ENCODE measurements around the gene DHX34.
"Not testable (repeated sequence)": the region's sequence is repeated elsewhere in the genome, so short reads cannot be mapped to it uniquely, and the experiment has no call there.

Gene DHX34, protein sequence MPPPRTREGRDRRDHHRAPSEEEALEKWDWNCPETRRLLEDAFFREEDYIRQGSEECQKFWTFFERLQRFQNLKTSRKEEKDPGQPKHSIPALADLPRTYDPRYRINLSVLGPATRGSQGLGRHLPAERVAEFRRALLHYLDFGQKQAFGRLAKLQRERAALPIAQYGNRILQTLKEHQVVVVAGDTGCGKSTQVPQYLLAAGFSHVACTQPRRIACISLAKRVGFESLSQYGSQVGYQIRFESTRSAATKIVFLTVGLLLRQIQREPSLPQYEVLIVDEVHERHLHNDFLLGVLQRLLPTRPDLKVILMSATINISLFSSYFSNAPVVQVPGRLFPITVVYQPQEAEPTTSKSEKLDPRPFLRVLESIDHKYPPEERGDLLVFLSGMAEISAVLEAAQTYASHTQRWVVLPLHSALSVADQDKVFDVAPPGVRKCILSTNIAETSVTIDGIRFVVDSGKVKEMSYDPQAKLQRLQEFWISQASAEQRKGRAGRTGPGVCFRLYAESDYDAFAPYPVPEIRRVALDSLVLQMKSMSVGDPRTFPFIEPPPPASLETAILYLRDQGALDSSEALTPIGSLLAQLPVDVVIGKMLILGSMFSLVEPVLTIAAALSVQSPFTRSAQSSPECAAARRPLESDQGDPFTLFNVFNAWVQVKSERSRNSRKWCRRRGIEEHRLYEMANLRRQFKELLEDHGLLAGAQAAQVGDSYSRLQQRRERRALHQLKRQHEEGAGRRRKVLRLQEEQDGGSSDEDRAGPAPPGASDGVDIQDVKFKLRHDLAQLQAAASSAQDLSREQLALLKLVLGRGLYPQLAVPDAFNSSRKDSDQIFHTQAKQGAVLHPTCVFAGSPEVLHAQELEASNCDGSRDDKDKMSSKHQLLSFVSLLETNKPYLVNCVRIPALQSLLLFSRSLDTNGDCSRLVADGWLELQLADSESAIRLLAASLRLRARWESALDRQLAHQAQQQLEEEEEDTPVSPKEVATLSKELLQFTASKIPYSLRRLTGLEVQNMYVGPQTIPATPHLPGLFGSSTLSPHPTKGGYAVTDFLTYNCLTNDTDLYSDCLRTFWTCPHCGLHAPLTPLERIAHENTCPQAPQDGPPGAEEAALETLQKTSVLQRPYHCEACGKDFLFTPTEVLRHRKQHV

DNA sequence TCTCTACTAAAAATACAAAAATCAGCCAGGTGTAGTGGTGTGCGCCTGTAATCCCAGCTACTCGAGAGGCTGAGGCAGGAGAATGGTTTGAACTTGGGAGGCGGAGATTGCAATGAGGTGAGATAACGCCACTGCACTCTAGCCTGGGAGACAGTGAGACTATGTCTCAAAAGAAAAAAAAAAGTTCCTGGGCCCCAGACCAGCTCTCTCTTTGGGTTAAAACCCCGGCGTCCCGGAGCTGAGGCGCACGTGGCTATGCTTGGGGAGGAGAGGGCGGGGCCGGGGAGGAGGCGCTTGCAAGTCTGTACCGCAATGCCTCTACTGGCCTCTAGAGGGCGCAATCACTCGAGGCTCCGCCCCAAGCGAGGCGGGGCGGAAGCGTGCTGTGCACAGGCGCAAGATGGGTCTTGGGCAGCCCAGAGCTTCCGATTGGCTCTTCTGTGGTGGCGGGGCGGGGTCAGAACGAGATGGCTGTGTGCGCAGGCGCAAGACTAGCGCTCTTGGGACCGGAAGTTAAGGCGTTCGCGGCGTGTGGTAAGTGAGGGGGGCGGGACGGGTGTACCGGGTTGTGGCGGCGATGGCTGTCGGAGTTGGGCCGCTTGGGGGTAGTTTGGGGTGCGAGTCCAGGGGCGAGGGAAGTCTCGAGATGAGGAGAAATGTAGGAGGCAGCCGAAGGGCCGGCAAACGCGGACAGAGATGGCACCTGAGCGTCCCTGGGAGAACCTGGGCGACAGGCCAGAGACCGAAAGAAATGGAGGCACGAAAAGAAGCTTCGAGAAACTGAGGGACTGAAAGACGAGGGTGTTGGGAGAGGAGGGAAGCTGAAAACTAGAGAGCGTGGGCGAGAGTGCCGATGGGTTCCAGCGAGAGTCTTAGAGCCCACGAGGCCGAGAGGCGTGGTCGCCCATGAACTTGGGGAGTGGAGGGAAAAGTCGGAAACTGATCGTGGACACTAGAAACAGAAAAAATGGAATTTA, at the start of gene DHX34:
TSS of gene DHX34 (plus strand) at position 497 of the 977 bp plus-strand sequence. CDS start 3,716 bp downstream, outside the sequence.
- peak; percentile 99 for DNase-seq (ENCODE audit: low read depth)

DNA sequence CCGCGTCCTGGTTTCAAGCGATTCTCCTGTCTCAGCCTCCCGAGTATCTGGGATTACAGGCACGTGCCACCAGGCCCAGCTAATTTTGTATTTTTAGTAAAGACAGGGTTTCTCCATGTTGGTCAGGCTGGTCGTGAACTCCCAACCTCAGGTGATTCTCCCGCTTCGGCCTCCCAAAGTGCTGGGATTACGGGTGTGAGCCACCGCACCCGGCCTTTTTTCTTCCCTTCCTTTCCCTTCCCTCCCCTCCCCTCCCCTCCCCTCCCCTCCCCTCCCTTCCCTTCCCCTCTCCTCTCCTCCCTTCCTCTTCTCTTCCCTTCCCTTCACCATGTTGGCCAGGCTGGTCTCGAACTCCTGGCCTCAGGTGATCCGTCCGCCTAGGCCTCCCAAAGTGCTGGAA, 48.2 kb upstream of the DHX34 start:
- not testable (repeated sequence) for DNase-seq (ENCODE audit: low read depth)

DNA sequence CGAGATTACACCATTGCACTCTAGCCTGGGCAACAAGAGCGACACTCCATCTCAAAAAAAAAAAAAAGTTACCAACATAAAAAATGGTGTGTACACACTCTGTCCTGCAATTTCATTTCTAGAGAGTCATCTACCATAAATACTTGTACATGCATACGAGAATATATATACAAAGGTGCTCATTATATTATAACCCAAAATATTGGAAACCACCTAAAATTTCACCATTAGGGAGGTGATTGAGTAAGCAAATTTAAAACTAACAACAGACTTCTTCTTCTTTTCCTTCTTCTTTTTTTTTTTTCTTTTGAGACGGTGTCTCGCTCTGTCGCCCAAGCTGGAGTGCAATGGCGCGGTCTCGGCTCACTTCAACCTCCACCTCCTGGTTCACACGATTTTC, 46.9 kb upstream of the DHX34 start:
- no peak for DNase-seq (ENCODE audit: low read depth)

DNA sequence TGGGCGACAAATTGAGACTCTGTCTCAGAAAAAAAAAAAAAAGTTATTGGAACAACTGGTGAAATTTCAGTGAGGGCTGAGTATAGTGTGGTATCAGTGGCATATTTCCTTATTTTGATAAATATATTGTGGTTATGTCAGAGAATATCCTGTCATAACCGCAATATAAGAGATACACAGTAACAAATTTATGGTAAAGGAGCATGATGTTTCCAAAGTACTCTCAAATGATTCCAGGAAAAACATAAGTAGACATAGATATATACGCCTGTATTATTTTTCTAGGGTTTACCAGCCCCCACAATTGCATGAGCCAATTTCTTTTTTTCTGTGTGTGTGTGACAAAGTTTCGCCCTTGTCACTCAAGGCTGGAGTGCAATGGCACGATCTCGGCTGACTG, 45.1 kb upstream of the DHX34 start:
- DNase-seq (ENCODE audit: low read depth) = no peak

DNA sequence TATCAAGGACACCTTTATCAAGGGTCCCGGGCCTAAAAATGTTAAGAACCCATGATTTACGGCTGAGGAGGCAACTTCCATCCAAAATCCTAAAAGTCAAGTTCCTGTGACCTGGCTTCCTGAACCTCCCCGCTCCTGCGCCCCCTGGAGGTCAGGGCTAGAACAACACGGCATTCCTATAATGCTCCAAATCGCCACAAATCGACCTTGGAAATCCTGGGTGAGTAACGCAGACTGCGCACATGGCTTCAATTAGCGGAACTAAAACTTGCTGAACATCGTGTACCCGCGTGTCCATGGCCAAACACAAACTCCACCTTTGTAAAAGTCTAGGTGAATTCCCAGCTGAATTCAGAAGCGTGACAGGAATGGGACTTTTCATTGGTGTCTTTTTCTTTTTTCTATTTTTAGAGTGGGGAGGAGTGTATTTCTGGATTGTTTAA, 43.8 kb upstream of the DHX34 start:
- DNase-seq (ENCODE audit: low read depth) = peak; percentile 94

DNA sequence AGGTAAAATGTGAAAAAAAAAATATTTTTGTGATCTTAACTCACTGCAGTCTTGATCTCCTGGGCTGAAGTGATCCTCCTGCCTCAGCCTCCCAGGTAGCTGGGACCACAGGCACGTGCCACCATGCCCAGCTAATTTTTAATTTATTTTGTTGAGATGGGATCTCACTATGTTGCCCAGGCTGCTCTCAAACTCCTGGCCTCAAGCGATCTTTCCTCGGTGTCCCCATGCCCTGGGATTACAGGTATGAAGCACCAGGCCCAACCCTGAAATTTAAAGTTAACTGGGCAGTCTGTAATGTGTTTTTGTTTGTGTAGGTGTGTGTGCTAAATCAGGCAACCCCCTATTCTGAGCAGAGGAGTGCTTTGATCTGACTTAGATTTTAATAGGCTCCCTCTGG, 42.8 kb upstream of the DHX34 start:
- no peak for DNase-seq (ENCODE audit: low read depth)

DNA sequence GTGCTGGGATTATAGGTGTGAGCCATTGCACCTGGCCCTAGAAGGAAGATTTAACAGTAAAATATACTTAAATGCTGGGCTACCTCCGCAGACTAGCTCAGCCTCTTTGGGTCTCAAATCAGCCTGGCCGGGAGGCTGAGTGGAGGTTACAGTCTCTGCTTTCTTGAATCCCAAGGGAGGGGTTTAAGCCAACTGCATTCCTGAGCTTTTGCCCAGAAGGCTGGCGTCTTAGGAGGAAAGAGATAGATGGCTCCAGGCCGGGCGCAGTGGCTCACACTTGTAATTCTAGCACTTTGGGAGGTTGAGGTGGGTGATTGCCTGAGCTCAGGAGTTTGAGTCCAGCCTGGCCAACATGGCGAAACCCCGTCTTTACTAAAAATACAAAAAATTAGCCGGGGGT, 40.1 kb upstream of the DHX34 start:
- no peak for DNase-seq (ENCODE audit: low read depth)

DNA sequence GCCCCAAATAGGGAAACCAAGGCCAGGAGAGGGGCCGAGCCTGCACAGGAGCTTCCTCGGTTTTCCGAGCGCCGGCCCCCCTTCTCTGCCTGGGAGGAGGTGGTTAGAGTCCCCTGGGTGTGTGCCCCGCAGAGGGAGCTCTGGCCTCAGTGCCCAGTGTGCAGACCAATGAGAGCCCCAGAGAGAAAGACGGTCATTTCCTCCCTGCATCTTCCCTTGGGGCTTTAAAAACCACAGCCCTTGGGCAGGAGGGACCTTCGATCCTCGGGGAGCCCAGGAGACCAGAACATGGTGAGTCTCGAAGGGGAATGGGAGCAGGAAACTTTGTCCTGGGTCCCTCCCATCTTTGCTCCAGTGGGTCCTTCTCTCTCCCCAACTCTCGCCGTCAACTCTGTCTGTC, 39.5 kb upstream of the DHX34 start, which contains the start of gene C5AR1:
TSS of gene C5AR1 (plus strand) at position 254 of the 400 bp plus-strand sequence. CDS start at position 289, 35 bp downstream.
- DNase-seq (ENCODE audit: low read depth) = no peak

DNA sequence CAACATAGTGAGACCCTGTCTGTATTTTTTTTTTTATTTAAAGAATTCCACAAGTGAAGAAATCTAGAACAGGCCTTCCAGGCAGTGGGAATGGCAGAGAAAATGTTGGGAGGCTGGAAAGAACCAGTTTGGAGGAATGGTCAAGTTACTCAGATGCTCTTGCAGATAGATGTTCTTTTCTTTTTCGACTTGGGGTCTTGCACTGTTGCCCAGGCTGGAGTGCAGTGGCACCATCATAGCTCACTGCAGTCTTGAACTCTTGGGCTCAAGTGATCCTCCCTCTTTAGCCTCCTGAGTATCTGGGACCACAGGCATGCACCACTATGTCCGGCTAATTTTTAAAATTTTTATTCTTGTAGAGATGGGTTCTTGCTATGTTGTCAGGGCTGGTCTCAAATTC, 38.8 kb upstream of the DHX34 start:
- DNase-seq (ENCODE audit: low read depth) = no peak

DNA sequence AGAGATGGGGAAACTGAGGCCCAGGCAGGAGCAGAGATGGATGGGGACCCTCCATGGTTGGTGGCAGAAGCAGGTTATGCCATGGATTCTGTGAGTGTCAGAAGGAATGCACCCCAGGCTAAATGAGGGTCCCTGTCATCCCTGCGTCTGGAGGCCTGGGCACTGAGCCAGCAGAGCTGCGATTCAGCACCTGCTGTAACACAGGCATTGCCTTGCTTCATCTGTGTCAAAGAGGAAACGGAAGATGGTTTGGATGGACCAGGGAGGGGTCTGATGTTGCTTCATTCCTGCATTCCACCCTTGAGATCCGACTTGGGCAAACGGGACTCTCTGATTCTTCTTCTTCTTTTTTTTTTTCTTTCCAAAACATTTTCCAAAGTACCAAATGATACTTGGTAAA, 38.3 kb upstream of the DHX34 start:
- peak; percentile 46 for DNase-seq (ENCODE audit: low read depth)

DNA sequence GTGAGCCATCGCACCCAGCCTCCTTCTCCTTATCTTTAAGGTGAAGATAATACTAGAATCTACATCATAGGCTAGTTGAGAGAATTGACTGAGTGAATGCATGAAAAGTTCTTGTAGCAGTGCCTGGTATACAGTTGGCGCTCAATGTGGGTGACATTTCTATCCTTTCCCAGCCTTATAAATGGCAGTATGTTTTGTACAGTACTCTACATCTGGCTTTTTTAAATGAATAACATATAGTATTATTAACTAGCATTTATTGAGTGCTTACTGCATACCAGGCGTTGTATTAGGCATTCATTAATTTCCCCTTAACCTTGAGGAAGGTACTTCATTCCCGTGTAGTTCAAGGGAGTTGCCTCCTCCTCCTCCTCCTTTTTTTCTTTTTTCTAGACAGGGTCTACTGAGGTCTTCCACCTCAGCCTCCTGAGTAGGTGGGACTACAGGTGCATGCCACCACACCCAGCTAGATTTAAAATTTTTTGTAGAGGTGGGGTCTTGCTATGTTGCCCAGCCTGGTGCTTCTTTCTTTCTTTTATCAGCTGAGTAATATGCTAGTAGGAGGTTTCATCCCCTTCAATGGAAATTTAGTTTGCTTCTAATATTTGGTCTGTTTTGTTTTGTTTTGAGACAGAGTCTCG, 36.6 kb upstream of the DHX34 start:
- DNase-seq (ENCODE audit: low read depth) = no peak

DNA sequence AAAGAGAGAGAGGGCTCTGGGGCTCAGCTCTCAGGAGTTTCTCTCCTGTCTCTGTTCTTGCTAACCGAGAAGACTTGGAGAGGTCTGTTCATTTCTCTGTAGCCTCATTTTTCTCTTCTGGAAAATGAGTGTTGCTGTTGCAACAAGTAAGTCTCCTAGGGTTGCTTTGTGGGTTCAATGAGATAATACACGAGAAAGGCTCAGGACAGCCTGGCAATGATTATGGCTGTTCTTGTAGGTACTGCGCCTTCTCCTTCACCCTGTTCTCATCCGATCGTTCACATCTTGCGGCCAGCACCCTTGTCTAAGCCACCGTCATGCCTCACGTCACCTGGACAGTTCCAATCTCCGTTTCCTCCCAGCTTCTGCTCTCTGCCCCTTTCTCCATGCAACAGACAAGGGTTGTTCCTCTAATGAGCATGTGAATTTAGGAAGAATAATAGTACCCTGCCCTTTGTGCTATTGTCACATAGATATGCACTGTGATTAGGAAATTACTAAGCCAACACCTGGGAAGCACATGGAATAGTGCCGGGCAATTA, 35.3 kb upstream of the DHX34 start:
- DNase-seq (ENCODE audit: low read depth) = no peak

DNA sequence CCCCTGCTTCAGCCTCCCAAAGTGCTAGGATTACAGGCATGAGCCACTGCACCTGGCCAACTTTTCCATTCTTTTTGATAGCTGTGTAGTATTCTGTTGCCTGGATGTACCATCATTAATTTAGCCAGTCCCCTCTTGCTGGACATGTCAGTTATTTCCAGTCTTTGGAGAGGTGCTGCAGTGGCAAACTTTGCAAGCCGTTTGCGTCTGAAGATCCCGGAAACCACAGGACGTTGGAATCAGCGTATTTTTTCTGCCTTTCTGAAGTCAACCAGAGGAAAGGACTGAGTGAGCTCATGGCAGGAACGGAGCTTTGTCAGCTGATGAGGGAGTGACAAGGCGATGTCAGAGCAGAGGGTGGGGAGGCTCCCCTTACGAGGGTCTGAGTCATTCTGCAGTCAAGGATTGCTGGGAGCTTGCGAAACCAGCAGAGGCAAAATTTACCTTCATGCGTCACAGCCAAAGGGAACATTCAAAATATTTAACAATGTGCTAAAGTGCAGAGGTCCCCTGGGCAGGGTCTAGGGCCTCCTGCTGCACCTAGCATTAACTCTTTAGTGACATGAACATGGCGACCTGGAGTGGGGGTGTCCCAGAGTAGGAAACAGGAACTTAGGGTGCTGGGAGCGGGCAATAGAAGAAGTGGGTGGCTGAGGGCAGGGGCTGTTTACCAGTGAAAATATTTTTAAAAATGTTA, 33.8 kb upstream of the DHX34 start:
- peak; percentile 99 for DNase-seq (ENCODE audit: low read depth)

DNA sequence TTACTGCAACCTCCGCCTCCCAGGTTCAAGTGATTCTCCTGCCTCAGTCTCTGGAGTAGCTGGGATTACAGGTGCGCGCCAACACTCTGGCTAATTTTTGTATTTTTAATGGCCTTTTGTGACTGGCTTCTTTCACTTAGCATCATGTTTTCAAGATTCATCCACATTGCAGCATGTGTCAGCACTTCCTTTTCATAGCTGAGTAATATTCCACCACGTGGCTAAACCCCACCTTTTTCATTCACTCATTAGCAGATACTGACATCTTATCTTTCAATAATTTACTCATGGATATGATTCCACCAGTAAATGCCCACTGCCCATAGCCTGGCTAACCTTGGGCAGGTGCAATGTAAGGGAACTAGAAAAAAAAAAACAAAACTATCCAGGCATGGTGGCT, 32.6 kb upstream of the DHX34 start:
- DNase-seq (ENCODE audit: low read depth) = no peak

DNA sequence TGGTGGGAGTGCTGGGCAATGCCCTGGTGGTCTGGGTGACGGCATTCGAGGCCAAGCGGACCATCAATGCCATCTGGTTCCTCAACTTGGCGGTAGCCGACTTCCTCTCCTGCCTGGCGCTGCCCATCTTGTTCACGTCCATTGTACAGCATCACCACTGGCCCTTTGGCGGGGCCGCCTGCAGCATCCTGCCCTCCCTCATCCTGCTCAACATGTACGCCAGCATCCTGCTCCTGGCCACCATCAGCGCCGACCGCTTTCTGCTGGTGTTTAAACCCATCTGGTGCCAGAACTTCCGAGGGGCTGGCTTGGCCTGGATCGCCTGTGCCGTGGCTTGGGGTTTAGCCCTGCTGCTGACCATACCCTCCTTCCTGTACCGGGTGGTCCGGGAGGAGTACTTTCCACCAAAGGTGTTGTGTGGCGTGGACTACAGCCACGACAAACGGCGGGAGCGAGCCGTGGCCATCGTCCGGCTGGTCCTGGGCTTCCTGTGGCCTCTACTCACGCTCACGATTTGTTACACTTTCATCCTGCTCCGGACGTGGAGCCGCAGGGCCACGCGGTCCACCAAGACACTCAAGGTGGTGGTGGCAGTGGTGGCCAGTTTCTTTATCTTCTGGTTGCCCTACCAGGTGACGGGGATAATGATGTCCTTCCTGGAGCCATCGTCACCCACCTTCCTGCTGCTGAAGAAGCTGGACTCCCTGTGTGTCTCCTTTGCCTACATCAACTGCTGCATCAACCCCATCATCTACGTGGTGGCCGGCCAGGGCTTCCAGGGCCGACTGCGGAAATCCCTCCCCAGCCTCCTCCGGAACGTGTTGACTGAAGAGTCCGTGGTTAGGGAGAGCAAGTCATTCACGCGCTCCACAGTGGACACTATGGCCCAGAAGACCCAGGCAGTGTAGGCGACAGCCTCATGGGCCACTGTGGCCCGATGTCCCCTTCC, 28.9 kb upstream of the DHX34 start:
- no peak for DNase-seq (ENCODE audit: low read depth)

DNA sequence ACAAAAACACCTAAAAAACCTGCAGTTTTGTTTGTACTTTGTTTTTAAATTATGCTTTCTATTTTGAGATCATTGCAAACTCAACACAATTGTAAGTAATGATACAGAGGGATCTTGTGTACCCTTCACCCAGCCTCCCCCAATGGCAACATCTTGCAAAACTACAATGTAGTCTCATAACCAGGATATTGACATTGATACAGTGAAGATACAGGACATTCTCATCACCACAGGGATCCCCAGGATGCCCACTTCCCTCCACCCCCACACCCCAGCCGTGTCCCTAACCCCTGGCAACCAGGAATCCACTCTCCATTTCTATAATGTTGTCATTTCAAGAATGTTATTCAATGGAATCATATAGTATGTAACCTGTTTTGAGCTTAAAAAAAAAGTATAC, 27.5 kb upstream of the DHX34 start:
- no peak for DNase-seq (ENCODE audit: low read depth)

DNA sequence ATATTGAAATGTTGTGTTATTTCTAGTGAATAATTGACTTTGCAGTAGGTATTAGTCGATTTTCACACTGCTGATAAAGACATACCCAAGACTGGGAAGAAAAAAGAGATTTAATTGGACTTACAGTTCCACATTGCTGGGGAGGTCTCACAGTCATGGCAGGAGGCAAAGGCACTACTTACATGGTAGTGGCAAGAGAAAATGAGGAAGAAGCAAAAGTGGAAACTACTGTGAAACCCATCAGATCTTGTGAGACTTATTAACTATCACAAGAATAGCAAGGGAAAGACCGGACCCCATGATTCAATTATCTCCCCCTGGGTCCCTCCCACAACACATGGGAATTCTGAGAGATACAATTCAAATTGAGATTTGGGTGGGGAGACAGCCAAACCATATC, 27.1 kb upstream of the DHX34 start:
- no peak for DNase-seq (ENCODE audit: low read depth)

DNA sequence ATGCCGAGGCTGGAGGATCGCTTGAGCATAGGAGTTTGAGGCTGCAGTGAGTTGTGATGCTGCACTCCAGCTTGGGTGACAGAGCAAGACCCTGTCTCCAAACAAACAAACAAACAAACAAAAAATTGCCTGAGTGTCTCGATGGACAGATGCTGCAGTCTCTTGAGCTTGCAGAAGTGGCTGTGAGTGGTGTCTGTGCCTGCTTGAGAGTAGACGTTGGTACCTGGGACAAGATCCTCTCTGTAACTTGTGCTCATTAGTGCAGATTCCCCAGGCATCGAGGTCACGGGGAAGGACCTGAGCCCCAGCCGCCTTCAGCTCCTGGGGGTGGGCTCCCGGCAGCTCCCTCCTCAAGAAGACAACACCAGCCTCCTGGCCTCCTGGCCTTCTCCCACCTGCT, 25.7 kb upstream of the DHX34 start:
- DNase-seq (ENCODE audit: low read depth) = no peak

DNA sequence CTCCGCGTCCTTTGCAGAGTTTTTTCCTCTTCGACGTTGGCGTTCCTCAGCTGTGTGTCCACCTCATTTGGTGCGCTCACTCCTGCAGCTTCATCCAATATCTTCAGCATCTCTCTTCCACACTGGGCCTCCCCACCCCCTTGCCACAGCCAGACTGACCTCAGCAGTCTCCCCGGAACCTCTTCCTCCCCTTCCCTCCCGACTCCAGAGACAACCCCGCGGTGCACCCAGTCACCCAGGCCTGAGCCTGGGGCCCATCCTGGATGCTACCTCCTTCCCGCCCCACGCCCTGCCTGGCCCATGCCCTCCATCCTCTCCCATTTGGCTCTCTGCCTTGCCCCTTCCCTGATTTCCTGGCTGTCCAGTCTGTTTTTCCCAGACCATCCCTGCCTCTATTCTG, 25.2 kb upstream of the DHX34 start:
- no peak for DNase-seq (ENCODE audit: low read depth)

Data from iris pigment epithelial cell (primary cell).